Gastroesophageal sphincter (tissue), 4 donors: ENCODE results near the gene SASH1. TPM values are rescaled to one million over a fixed set of nuclear protein-coding genes. Genes with fewer than 3 reads are reported as not detected.

Experiments used
- ATAC-seq: fragments of 150-250 bp; one replicate; pipeline ENCODE4 v1.9.1; 2016; ENCODE audit warnings: mild to moderate bottlenecking, moderate library complexity
- H3K27ac ChIP-seq, 4 donors: fragments of 200-600 bp; sonication (generic) in 3 of 4; 1 replicate in 3 of 4; 2 replicates in 1 of 4; pipeline ENCODE4 v1.5.1; 2016 to 2019
- H3K27me3 ChIP-seq: fragments of 200-600 bp; sonication (generic); one replicate; pipeline ENCODE4 v1.5.1; 2019
- H3K36me3 ChIP-seq, 2 donors: fragments of 200-600 bp; sonication (generic); one replicate each; pipeline ENCODE4 v1.5.1; 2019; ENCODE audit warnings: control low read depth in 1 of 2
- H3K4me1 ChIP-seq, 3 donors: fragments of 200-600 bp; sonication (generic); 1 replicate in 2 of 3; 2 replicates in 1 of 3; pipeline ENCODE4 v1.5.1; 2016 to 2019; ENCODE audit warnings: control low read depth in 2 of 3
- H3K4me3 ChIP-seq, 2 donors: fragments of 200-600 bp; sonication (generic); one replicate each; pipeline ENCODE4 v1.5.1; 2019; ENCODE audit warnings: mild to moderate bottlenecking in 1 of 2, moderate library complexity in 1 of 2
- H3K9me3 ChIP-seq, 3 donors: fragments of 200-600 bp; sonication (generic); one replicate each; pipeline ENCODE4 v1.5.1; 2017 to 2019; ENCODE audit warnings: control low read depth in 2 of 3
- EP300 ChIP-seq: sonication (generic); formaldehyde crosslinking; IDR thresholded peaks from one replicate; pipeline ENCODE4 v1.6.1; 2017; ENCODE audit warnings: antibody characterized with exemption, mild to moderate bottlenecking
- POLR2A ChIP-seq, 2 donors: fragments of 450-650 bp; IDR thresholded peaks; one replicate each; pipeline ENCODE4 v1.6.1; 2017; ENCODE audit warnings: antibody characterized with exemption in 2 of 2, mild to moderate bottlenecking in 2 of 2, moderate library complexity in 1 of 2
- POLR2AphosphoS5 ChIP-seq: sonication (generic); formaldehyde crosslinking; IDR thresholded peaks from one replicate; pipeline ENCODE4 v1.6.1; 2017; ENCODE audit warnings: antibody characterized with exemption
- WGBS, 2 donors: methylation state at CpG; one replicate each; pipeline ENCODE4 v1.1.5; 2018; ENCODE audit warnings: low coverage in 1 of 2; 5-methylcytosine and 5-hydroxymethylcytosine counted together
- total RNA-seq, 4 donors: library from RNA; depleted of rRNA; stranded (reverse); fragments of >200 nt; gene quantifications; one replicate each; pipeline ENCODE4 v1.1.0, GENCODE V29; 2016
- TF ChIP-seq, protein P1 (sequence below), 4 experiments: fragments of 200-600 bp in 2 of 4; fragments of 450-650 bp in 2 of 4; sonication (generic) in 1 of 4; IDR thresholded peaks; one replicate each; pipeline ENCODE4 v1.5.1; 2017 to 2019; ENCODE audit warnings: antibody characterized with exemption in 4 of 4, mild to moderate bottlenecking in 2 of 4, moderate library complexity in 2 of 4

Gene SASH1
- total RNA-seq, 4 donors from 2014 or later = 48.9 to 78.9 (median 64.6) TPM

DNA sequence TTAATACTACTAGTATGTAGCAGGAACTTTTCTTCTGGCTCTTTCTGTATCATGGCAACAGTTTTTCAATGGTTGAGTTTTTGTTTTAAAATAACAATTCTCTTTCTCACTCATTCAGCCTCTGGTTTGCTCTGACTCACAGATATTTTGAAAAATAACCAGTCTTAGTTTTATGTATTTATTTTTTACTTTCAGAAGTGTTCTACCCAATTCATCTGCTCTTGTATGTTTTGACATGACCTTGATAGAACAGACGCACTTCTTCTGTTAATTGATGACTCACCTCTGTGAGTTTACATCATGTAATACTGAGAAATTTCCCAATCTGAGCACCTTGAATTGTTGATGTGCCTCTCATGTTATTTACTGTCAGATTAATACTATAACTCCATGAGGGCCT, 178.9 kb downstream of the SASH1 start:
- peak; percentile 37 for ATAC-seq

DNA sequence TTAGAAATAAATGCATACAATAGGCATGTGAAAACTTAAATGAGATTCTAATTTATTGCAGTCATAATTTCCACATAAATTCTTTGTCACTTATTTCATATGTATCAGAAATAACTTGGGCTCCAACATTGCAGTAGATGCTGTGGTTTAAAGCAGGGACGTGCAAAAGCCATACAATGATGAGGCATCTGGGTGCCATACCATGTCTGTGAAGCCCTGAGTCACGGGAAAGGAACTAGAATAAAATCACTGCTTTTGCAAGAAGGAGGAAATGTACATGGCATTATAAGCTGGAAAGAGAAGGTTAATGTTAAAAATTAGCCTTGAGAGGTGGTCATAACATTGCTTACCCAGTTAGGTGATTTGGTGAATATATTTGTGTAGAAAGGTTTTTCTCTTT, 180.4 kb downstream of the SASH1 start:
- H3K36me3 ChIP-seq = peaks cover 0 to 51% of the 10 kb centered on the region in 2 donors
- no peaks in the 10 kb centered on the region for H3K9me3 ChIP-seq
- peaks cover 6 to 81% (median 13%) of the 10 kb centered on the region in 3 donors for H3K4me1 ChIP-seq
- no peak overlapping the region for H3K4me3 ChIP-seq
- peak overlapping the region in 3 of 4 donors; percentile 56 to 82 (median 58) for H3K27ac ChIP-seq
- no peak for TF ChIP-seq EP300
- no peak for TF ChIP-seq POLR2A (IDR thresholded peaks at IDR 0.05)
- TF ChIP-seq, protein P1, sequence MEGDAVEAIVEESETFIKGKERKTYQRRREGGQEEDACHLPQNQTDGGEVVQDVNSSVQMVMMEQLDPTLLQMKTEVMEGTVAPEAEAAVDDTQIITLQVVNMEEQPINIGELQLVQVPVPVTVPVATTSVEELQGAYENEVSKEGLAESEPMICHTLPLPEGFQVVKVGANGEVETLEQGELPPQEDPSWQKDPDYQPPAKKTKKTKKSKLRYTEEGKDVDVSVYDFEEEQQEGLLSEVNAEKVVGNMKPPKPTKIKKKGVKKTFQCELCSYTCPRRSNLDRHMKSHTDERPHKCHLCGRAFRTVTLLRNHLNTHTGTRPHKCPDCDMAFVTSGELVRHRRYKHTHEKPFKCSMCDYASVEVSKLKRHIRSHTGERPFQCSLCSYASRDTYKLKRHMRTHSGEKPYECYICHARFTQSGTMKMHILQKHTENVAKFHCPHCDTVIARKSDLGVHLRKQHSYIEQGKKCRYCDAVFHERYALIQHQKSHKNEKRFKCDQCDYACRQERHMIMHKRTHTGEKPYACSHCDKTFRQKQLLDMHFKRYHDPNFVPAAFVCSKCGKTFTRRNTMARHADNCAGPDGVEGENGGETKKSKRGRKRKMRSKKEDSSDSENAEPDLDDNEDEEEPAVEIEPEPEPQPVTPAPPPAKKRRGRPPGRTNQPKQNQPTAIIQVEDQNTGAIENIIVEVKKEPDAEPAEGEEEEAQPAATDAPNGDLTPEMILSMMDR (IDR thresholded peaks at IDR 0.05) = no peak
- TF ChIP-seq POLR2AphosphoS5 = no peak
- no peak for ATAC-seq
- H3K27me3 ChIP-seq = no peaks in the 10 kb centered on the region
- WGBS, 2 donors = 62 to 65% methylated on average over 2 of the region's 2 CpGs

More for the DNA sequence above, 178.9 kb downstream of the SASH1 start:
- Histone ChIP-seq H3K4me3 (no peak overlapping the region), H3K9me3 (no peaks in the 10 kb centered on the region), H3K4me1 (peaks cover 6 to 96% (median 14%) of the 10 kb centered on the region in 3 donors), H3K27ac (peak overlapping the region; percentile 38 to 82 (median 60)), H3K36me3 (peaks cover 0 to 49% of the 10 kb centered on the region in 2 donors), H3K27me3 (no peaks in the 10 kb centered on the region)
- WGBS, 2 donors = 8 to 13% methylated on average over 1 of the region's 1 CpG
- TF ChIP-seq EP300 (no peak), POLR2A (IDR thresholded peaks at IDR 0.05) (no peak), POLR2AphosphoS5 (peak; percentile 34)
- TF ChIP-seq, protein P1 (IDR thresholded peaks at IDR 0.05) = no peak

DNA sequence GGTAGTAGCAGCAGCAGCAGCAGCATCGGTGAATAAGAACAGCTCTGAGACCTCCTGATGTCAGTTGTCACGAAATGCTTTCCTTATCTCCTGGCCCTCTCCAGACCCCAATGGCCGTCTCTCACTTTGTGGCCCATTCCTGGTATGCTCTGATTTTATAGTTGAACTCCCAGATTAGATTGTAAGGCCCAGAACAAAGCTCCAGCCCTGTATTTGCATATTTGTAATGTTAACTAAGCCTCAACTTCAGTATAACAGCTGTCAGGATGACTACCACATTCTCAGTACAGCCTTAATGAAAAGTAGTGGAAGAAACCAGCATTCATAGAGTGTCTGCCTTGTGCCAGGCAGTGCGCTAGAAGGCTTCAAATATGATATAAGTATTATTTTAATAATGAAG, 180.9 kb downstream of the SASH1 start:
- Histone ChIP-seq H3K9me3 (no peaks in the 10 kb centered on the region), H3K4me3 (no peak overlapping the region), H3K36me3 (peaks cover 0 to 55% of the 10 kb centered on the region in 2 donors), H3K4me1 (peaks cover 6 to 76% (median 10%) of the 10 kb centered on the region in 3 donors), H3K27me3 (no peaks in the 10 kb centered on the region), H3K27ac (peak overlapping the region in 3 of 4 donors; percentile 56 to 82 (median 58))
- WGBS, 2 donors = 41 to 57% methylated on average over 4 of the region's 4 CpGs
- ATAC-seq = no peak
- TF ChIP-seq, protein P1 (IDR thresholded peaks at IDR 0.05) = no peak
- no peak for TF ChIP-seq EP300

DNA sequence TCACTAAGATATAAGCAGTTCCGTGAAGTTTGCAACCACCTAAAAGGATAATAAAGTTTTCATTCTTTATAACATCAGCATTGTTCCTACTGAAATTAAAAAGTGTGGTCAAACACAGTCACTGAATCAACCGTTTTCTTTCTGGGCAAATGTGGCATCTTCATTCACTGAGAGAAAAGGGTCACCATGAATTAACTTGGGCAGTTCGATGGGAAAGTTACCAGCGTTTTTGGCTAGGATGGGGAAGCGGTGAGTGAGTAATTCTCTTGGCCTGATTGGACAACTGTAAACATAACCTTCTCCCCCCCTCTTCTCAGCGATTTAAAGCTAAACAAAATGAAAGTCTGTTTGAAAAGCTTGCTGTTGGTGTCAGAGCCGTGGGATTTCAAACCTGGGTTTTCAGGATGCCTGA, 181.8 kb downstream of the SASH1 start:
- TF ChIP-seq EP300 (no peak), POLR2AphosphoS5 (peak; percentile 34), POLR2A (IDR thresholded peaks at IDR 0.05) (no peak)
- TF ChIP-seq, protein P1 (IDR thresholded peaks at IDR 0.05) = no peak
- H3K27me3 ChIP-seq = no peaks in the 10 kb centered on the region
- peak overlapping the region; percentile 61 to 83 (median 75) for H3K27ac ChIP-seq
- no peaks in the 10 kb centered on the region for H3K9me3 ChIP-seq
- peaks cover 0 to 55% of the 10 kb centered on the region in 2 donors for H3K36me3 ChIP-seq
- WGBS, 2 donors = 4 to 8% methylated on average over 7 of the region's 7 CpGs
- peaks cover 6 to 73% (median 10%) of the 10 kb centered on the region in 3 donors for H3K4me1 ChIP-seq
- peak overlapping the region; percentile 10 to 34 for H3K4me3 ChIP-seq
- ATAC-seq = peak; percentile 16

DNA sequence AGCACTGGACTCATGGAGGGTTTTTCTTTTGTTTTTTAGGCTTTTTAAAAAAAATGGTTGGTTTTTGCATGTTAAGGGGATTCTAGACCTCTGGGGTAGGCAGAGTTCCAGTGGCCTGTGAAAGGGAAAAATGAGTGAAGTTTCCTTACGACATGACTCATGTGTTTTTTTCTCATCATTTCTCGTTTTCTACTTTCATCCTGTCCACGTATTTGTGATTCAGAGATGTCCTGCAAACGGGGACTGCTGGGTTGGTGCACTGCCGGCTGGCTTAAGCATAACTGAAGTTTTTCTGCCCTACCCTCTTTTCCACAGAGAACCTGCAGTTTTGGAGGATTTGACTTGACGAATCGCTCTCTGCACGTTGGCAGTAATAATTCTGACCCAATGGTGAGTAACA, 182.3 kb downstream of the SASH1 start:
- WGBS, 2 donors = 10 to 27% methylated on average over 8 of the region's 8 CpGs
- peaks cover 6 to 73% (median 12%) of the 10 kb centered on the region in 3 donors for H3K4me1 ChIP-seq
- no peaks in the 10 kb centered on the region for H3K9me3 ChIP-seq
- peak; percentile 57 for ATAC-seq
- no peak for TF ChIP-seq POLR2AphosphoS5
- TF ChIP-seq, protein P1 (IDR thresholded peaks at IDR 0.05) = no peak
- no peak for TF ChIP-seq EP300
- no peak for TF ChIP-seq POLR2A (IDR thresholded peaks at IDR 0.05)
- H3K36me3 ChIP-seq = peaks cover 0 to 50% of the 10 kb centered on the region in 2 donors
- no peaks in the 10 kb centered on the region for H3K27me3 ChIP-seq
- H3K27ac ChIP-seq = peak overlapping the region; percentile 61 to 83 (median 75)
- H3K4me3 ChIP-seq = peak overlapping the region; percentile 10 to 34
